Inflammatory macrophage treated with lipopolysaccharide for 4 hours (primary cell): ENCODE measurements around the gene CRY1.
"Not testable (repeated sequence)": the region's sequence is repeated elsewhere in the genome, so short reads cannot be mapped to it uniquely, and the experiment has no call there.

Experiments used
- DNase-seq: peaks from one replicate; pipeline ENCODE4 v3.0.0-alpha.2; 2020

CRY1 gene

GRCh38 chr12:106997916-106998315, 95.4 kb downstream of the CRY1 start:
- DNase-seq: no peak

GRCh38 chr12:106996102-106996501, 97.2 kb downstream of the CRY1 start:
- not testable (repeated sequence) for DNase-seq

- DNase-seq: no peak
Observed at GRCh38 chr12:106994579-106995220, 98.6 kb downstream of the CRY1 start.

- DNase-seq: no peak
Observed at GRCh38 chr12:106987846-106988245, 105.5 kb downstream of the CRY1 start.

GRCh38 chr12:106986625-106987389, 106.5 kb downstream of the CRY1 start, which contains the start of gene MTERF2:
Gene MTERF2 (minus strand): TSS chr12:106987146. CDS start chr12:106978714, 8,432 bp downstream.
- DNase-seq: peak; percentile 89

GRCh38 chr12:106986135-106986534, 107.2 kb downstream of the CRY1 start:
- no peak for DNase-seq

GRCh38 chr12:106985479-106985878, 107.9 kb downstream of the CRY1 start:
- no peak for DNase-seq

- no peak for DNase-seq
Observed at GRCh38 chr12:106984588-106985137, 108.7 kb downstream of the CRY1 start.

GRCh38 chr12:106982229-106982628, 111.1 kb downstream of the CRY1 start:
- no peak for DNase-seq

GRCh38 chr12:106981788-106982187, 111.6 kb downstream of the CRY1 start:
- DNase-seq: no peak

- no peak for DNase-seq
Observed at GRCh38 chr12:106980944-106981343, 112.4 kb downstream of the CRY1 start.

- DNase-seq: no peak
Observed at GRCh38 chr12:106978035-106978800, 115.1 kb downstream of the CRY1 start.

- DNase-seq: no peak
Observed at GRCh38 chr12:106976668-106977067, 116.7 kb downstream of the CRY1 start.

GRCh38 chr12:106975993-106976658, 117.2 kb downstream of the CRY1 start:
- DNase-seq: no peak

- no peak for DNase-seq
Observed at GRCh38 chr12:106975098-106975497, 118.3 kb downstream of the CRY1 start.

- no peak for DNase-seq
Observed at GRCh38 chr12:106974511-106974910, 118.8 kb downstream of the CRY1 start.

- no peak for DNase-seq
Observed at GRCh38 chr12:106973545-106973944, 119.8 kb downstream of the CRY1 start.

- no peak for DNase-seq
Observed at GRCh38 chr12:106971065-106971464, 122.3 kb downstream of the CRY1 start.

GRCh38 chr12:106964526-106964925, 128.8 kb downstream of the CRY1 start:
- no peak for DNase-seq

GRCh38 chr12:106962286-106962685, 131.1 kb downstream of the CRY1 start:
- no peak for DNase-seq

GRCh38 chr12:106960443-106960842, 132.9 kb downstream of the CRY1 start:
- no peak for DNase-seq

- no peak for DNase-seq
Observed at GRCh38 chr12:106957583-106957982, 135.8 kb downstream of the CRY1 start.
